Measurements from ENCODE around the gene USHBP1.

USHBP1 gene

GRCh38 chr19:17205237-17206140 lies 59.1 kb downstream of the USHBP1 start:
- Mint-ChIP-seq H3K9me3 (no peaks in the 10 kb centered on the region), H3K27me3 (no peaks in the 10 kb centered on the region), H3K27ac (no peak overlapping the region), H3K4me3 (no peak overlapping the region), H3K4me1 (ENCODE audit: low read depth) (peaks cover 14% of the 10 kb centered on the region), H3K36me3 (ENCODE audit: low read depth) (peaks cover 83% of the 10 kb centered on the region)
- peak; percentile 70 for DNase-seq

- H3K9me3 Mint-ChIP-seq, result no peaks in the 10 kb centered on the region
- DNase-seq, result no peak
- H3K27me3 Mint-ChIP-seq, result no peaks in the 10 kb centered on the region
- no peak overlapping the region for H3K4me3 Mint-ChIP-seq
- peaks cover 85% of the 10 kb centered on the region for H3K36me3 Mint-ChIP-seq (ENCODE audit: low read depth)
- peak overlapping the region; percentile 40 for H3K27ac Mint-ChIP-seq
- no peaks in the 10 kb centered on the region for H3K4me1 Mint-ChIP-seq (ENCODE audit: low read depth)
Observed at GRCh38 chr19:17202713-17203112, 61.8 kb downstream of the USHBP1 start.

GRCh38 chr19:17202249-17202648 lies 62.3 kb downstream of the USHBP1 start:
- Mint-ChIP-seq H3K4me3 (no peak overlapping the region), H3K27me3 (no peaks in the 10 kb centered on the region), H3K9me3 (no peaks in the 10 kb centered on the region), H3K4me1 (ENCODE audit: low read depth) (no peaks in the 10 kb centered on the region), H3K27ac (peak overlapping the region; percentile 29), H3K36me3 (ENCODE audit: low read depth) (peaks cover 89% of the 10 kb centered on the region)
- peak; percentile 54 for DNase-seq

- Mint-ChIP-seq H3K27ac (peak overlapping the region; percentile 33), H3K9me3 (no peaks in the 10 kb centered on the region), H3K27me3 (no peaks in the 10 kb centered on the region), H3K36me3 (ENCODE audit: low read depth) (peaks cover 88% of the 10 kb centered on the region), H3K4me1 (ENCODE audit: low read depth) (no peaks in the 10 kb centered on the region), H3K4me3 (no peak overlapping the region)
- DNase-seq, result no peak
Observed at GRCh38 chr19:17200408-17201079, 64.0 kb downstream of the USHBP1 start.
